ENCODE measurements around the gene DPF3.

The DPF3 gene

GRCh38 chr14:72777636-72778035 is 116.3 kb downstream of the DPF3 start:
- TF ChIP-seq CTCF (IDR thresholded peaks at IDR 0.05; ENCODE audit: borderline replicate concordance, insufficient read depth, low read depth, low read length), result no peak
- no peak overlapping the region for H3K4me3 ChIP-seq (ENCODE audit: low read depth, low read length)

- TF ChIP-seq CTCF (IDR thresholded peaks at IDR 0.05; ENCODE audit: borderline replicate concordance, insufficient read depth, low read depth, low read length), result no peak
- no peak overlapping the region for H3K4me3 ChIP-seq (ENCODE audit: low read depth, low read length)
Measured at GRCh38 chr14:72776701-72777261, 117.1 kb downstream of the DPF3 start.

GRCh38 chr14:72775923-72776554 is 117.9 kb downstream of the DPF3 start:
- H3K4me3 ChIP-seq (ENCODE audit: low read depth, low read length), result no peak overlapping the region
- TF ChIP-seq CTCF (IDR thresholded peaks at IDR 0.05; ENCODE audit: borderline replicate concordance, insufficient read depth, low read depth, low read length), result no peak

GRCh38 chr14:72774894-72775620 is 118.8 kb downstream of the DPF3 start:
- TF ChIP-seq CTCF (IDR thresholded peaks at IDR 0.05; ENCODE audit: borderline replicate concordance, insufficient read depth, low read depth, low read length), result no peak
- no peak overlapping the region for H3K4me3 ChIP-seq (ENCODE audit: low read depth, low read length)

- H3K4me3 ChIP-seq (ENCODE audit: low read depth, low read length), result no peak overlapping the region
- no peak for TF ChIP-seq CTCF (IDR thresholded peaks at IDR 0.05; ENCODE audit: borderline replicate concordance, insufficient read depth, low read depth, low read length)
Measured at GRCh38 chr14:72774141-72774540, 119.8 kb downstream of the DPF3 start.

GRCh38 chr14:72771561-72771960 is 122.3 kb downstream of the DPF3 start:
- no peak overlapping the region for H3K4me3 ChIP-seq (ENCODE audit: low read depth, low read length)
- no peak for TF ChIP-seq CTCF (IDR thresholded peaks at IDR 0.05; ENCODE audit: borderline replicate concordance, insufficient read depth, low read depth, low read length)

- no peak for TF ChIP-seq CTCF (IDR thresholded peaks at IDR 0.05; ENCODE audit: borderline replicate concordance, insufficient read depth, low read depth, low read length)
- H3K4me3 ChIP-seq (ENCODE audit: low read depth, low read length), result no peak overlapping the region
Measured at GRCh38 chr14:72766296-72766695, 127.6 kb downstream of the DPF3 start.
